A673 (cell line): ENCODE data around the gene ZC3H18. TPM values are rescaled to one million over a fixed set of nuclear protein-coding genes. Genes with fewer than 3 reads are reported as not detected.

Experiments
- BruUV-seq: library from RNA; stranded (reverse); fragments of 400-500 nt; replicated peaks from 2 replicates; lab custom pipeline; 2021; lab: Mats Ljungman, UMichigan
- CTCF ChIA-PET: fragments of 300-600 bp; sonication (Branson Sonifier 250); formaldehyde crosslinking; loops from one replicate; lab custom pipeline; 2022; ENCODE audit warnings: antibody characterized with exemption; lab: Charles Lee
- POLR2A ChIA-PET: fragments of 300-600 bp; sonication (Branson Sonifier 250); formaldehyde crosslinking; loops from one replicate; lab custom pipeline; 2022; ENCODE audit warnings: antibody characterized with exemption; ENCODE audit not compliant: low non-redundant PET; lab: Charles Lee
- DNase-seq: peaks from one replicate; pipeline ENCODE4 v3.0.0-alpha.2; 2015; ENCODE audit warnings: low spot score
- H3K27ac ChIP-seq: fragments of 200-600 bp; sonication (generic); 2 replicates; pipeline ENCODE4 v1.5.1; 2016; ENCODE audit warnings: mixed run types, low read depth, mild to moderate bottlenecking, mixed read lengths, antibody characterized with exemption, low read length; ENCODE audit not compliant: poor library complexity, severe bottlenecking
- H3K27me3 ChIP-seq: fragments of 200-600 bp; sonication (generic); replicated peaks from 2 replicates; pipeline ENCODE4 v1.6.1; 2017; ENCODE audit warnings: mixed run types, low read depth, mild to moderate bottlenecking, mixed read lengths, antibody characterized with exemption, low read length; ENCODE audit not compliant: insufficient read depth, poor library complexity
- H3K36me3 ChIP-seq: fragments of 200-600 bp; sonication (generic); 2 replicates; pipeline ENCODE4 v1.6.1; 2016; ENCODE audit warnings: mixed run types, mild to moderate bottlenecking, mixed read lengths, antibody characterized with exemption, low read length; ENCODE audit not compliant: insufficient read depth, poor library complexity, severe bottlenecking
- H3K4me1 ChIP-seq: fragments of 200-600 bp; sonication (generic); 2 replicates; pipeline ENCODE4 v1.6.1; 2017; ENCODE audit warnings: mixed run types, mild to moderate bottlenecking, mixed read lengths, antibody characterized with exemption, low read length; ENCODE audit not compliant: insufficient read depth, poor library complexity, severe bottlenecking
- H3K4me3 ChIP-seq: fragments of 200-600 bp; sonication (generic); 2 replicates; pipeline ENCODE4 v1.5.1; 2016; ENCODE audit warnings: low read depth, mixed run types, mild to moderate bottlenecking, mixed read lengths, low read length; ENCODE audit not compliant: poor library complexity, severe bottlenecking
- H3K9me3 ChIP-seq: fragments of 200-600 bp; sonication (generic); 2 replicates; pipeline ENCODE4 v1.6.1; 2016; ENCODE audit warnings: mixed run types, low read depth, mild to moderate bottlenecking, mixed read lengths, antibody characterized with exemption, low read length; ENCODE audit not compliant: poor library complexity, severe bottlenecking
- EZH2 ChIP-seq: fragments of 200-600 bp; sonication (generic); IDR thresholded peaks from 2 replicates; pipeline ENCODE4 v1.6.1; 2017; ENCODE audit warnings: borderline replicate concordance, low read depth, mild to moderate bottlenecking, mixed read lengths, antibody characterized with exemption, low read length; ENCODE audit not compliant: poor library complexity, severe bottlenecking
- intact Hi-C: fragments of 100-400 bp; cut with micrococcal nuclease; formaldehyde crosslinking; loops from one replicate; pipeline ENCODE4 v1.10.0; 2022; ENCODE audit not compliant: unreplicated experiment
- total RNA-seq: library from RNA; stranded (reverse); gene quantifications from 2 replicates; pipeline ENCODE4 v1.2.3, GENCODE V29; 2021
- TF ChIP-seq, protein P1 (sequence below): fragments of 300-800, 200-600 bp; sonication (generic); conservative IDR thresholded peaks from 2 replicates; pipeline ENCODE4 v1.5.1; 2017; ENCODE audit warnings: low read depth, mild to moderate bottlenecking, antibody characterized with exemption, low read length, moderate library complexity, mixed read lengths

ZC3H18 gene
- total RNA-seq, 1 experiment from 2014 or later: 83.4 TPM

- no peak for DNase-seq
- intact Hi-C loops: no loop called here
- H3K4me3 ChIP-seq: no peak overlapping the region
- H3K27ac ChIP-seq: no peak overlapping the region
- TF ChIP-seq EZH2: no peak
- TF ChIP-seq, protein P1, sequence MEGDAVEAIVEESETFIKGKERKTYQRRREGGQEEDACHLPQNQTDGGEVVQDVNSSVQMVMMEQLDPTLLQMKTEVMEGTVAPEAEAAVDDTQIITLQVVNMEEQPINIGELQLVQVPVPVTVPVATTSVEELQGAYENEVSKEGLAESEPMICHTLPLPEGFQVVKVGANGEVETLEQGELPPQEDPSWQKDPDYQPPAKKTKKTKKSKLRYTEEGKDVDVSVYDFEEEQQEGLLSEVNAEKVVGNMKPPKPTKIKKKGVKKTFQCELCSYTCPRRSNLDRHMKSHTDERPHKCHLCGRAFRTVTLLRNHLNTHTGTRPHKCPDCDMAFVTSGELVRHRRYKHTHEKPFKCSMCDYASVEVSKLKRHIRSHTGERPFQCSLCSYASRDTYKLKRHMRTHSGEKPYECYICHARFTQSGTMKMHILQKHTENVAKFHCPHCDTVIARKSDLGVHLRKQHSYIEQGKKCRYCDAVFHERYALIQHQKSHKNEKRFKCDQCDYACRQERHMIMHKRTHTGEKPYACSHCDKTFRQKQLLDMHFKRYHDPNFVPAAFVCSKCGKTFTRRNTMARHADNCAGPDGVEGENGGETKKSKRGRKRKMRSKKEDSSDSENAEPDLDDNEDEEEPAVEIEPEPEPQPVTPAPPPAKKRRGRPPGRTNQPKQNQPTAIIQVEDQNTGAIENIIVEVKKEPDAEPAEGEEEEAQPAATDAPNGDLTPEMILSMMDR: no peak
- H3K27me3 ChIP-seq: peaks cover 20% of the 10 kb centered on the region
- ChIA-PET CTCF (no interaction called here), POLR2A (no interaction called here)
- peaks cover 10% of the 10 kb centered on the region for H3K9me3 ChIP-seq
- BruUV-seq: no TSS peak
- no peaks in the 10 kb centered on the region for H3K36me3 ChIP-seq
- no peaks in the 10 kb centered on the region for H3K4me1 ChIP-seq
Measured at GRCh38 chr16:88545781-88546180, 24.4 kb upstream of the ZC3H18 start.

DNA sequence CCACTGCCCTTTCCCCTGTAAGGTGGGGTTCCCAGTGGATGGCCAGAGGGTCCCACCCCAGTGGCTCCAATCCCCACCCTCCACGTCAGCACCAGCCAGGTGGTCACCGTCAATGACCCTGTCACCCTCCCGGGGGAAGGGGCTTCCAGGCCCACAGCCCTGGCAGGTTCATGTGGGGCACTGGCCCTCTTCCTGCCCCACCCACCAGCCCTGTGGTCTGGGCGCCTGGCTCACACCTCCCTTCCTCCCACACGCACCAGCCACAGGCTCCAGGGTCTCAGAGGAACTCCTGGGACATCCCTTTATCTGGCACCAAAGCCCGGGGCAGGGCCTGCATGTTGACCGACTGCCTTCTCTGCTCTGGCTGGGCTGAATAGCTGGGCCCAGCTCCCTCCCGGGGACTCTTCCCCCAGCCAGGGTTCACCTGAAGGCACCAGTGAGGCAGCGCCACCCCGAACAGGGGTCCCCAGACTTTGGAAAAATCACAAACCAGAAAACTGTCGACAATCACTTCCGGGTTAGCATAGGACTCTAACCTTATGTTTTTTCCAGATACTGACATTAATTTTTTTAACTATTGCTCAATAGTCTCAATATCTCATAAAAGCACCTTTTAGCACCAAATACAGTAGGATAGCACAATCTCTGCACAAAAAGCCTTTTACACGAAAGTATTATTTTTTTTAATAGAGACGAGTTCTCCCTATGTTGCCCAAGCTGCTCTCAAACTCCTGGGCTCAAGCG lies 21.9 kb upstream of the ZC3H18 start:
- ChIA-PET POLR2A (no interaction called here), CTCF (no interaction called here)
- intact Hi-C loops: no loop called here
- DNase-seq: no peak
- H3K4me1 ChIP-seq: no peaks in the 10 kb centered on the region
- H3K27me3 ChIP-seq: peaks cover 29% of the 10 kb centered on the region
- no peaks in the 10 kb centered on the region for H3K36me3 ChIP-seq
- no TSS peak for BruUV-seq
- H3K27ac ChIP-seq: no peak overlapping the region
- peaks cover 3% of the 10 kb centered on the region for H3K9me3 ChIP-seq
- no peak overlapping the region for H3K4me3 ChIP-seq
- TF ChIP-seq EZH2: no peak
- TF ChIP-seq, protein P1: no peak

DNA sequence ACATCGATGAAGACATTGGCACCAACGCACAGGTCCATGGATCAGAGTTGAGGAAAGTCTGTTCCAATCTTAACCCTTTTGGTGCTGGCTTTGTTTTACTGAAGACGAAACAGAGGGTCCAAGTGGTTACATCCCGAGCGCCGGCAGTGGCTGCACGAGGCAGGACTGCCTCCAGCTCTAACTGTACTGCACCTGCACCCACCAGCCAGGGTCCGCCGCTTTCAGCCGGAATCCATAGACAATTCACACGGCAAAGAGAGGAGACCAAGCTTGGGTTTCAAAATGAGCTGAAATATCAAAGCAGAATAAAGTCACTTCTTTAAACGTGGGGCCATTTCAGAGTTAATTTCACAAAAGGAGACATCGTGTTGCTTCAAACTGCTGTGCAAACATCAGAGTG lies 21.2 kb upstream of the ZC3H18 start:
- ChIA-PET POLR2A (no interaction called here), CTCF (no interaction called here)
- no peaks in the 10 kb centered on the region for H3K4me1 ChIP-seq
- H3K9me3 ChIP-seq: no peaks in the 10 kb centered on the region
- peaks cover 35% of the 10 kb centered on the region for H3K27me3 ChIP-seq
- H3K4me3 ChIP-seq: no peak overlapping the region
- intact Hi-C loops: no loop called here
- no TSS peak for BruUV-seq
- no peak for DNase-seq
- no peak for TF ChIP-seq EZH2
- TF ChIP-seq, protein P1: no peak
- no peak overlapping the region for H3K27ac ChIP-seq
- no peaks in the 10 kb centered on the region for H3K36me3 ChIP-seq
